NOMO-1 (cell line): Measurements from ENCODE around the gene ZNF672.
A peak's percentile ranks its signal among the peaks of the same experiment; 100 is the strongest.
"Not testable (repeated sequence)": the region's sequence is repeated elsewhere in the genome, so short reads cannot be mapped to it uniquely, and the experiment has no call there.

Experiments used
- DNase-seq, 2 experiments: peaks; one replicate each; lab custom pipeline; 2025; ENCODE audit not compliant: unreplicated experiment in 2 of 2; lab: John Stamatoyannopoulos, UW

The ZNF672 gene

GRCh38 chr1:248812736-248813425 lies 25.1 kb upstream of the ZNF672 start:
- no peak for DNase-seq

- DNase-seq: no peak
These were observed 24.5 kb upstream of the ZNF672 start for GRCh38 chr1:248813546-248813945.

GRCh38 chr1:248814351-248814750 lies 23.7 kb upstream of the ZNF672 start:
- DNase-seq: no peak

GRCh38 chr1:248815407-248816034 lies 22.5 kb upstream of the ZNF672 start:
- DNase-seq: no peak

- DNase-seq: no peak
These were observed 21.8 kb upstream of the ZNF672 start for GRCh38 chr1:248816042-248816851.

GRCh38 chr1:248817065-248817464 lies 21.0 kb upstream of the ZNF672 start:
- peak; percentile 81 to 97 for DNase-seq

GRCh38 chr1:248818505-248819374 lies 19.3 kb upstream of the ZNF672 start:
- no peak for DNase-seq

GRCh38 chr1:248820041-248820585 lies 17.9 kb upstream of the ZNF672 start:
- no peak for DNase-seq

GRCh38 chr1:248821101-248821500 lies 16.9 kb upstream of the ZNF672 start:
- no peak for DNase-seq

- DNase-seq: no peak
These were observed 16.4 kb upstream of the ZNF672 start for GRCh38 chr1:248821641-248822040.

GRCh38 chr1:248822148-248823032 lies 15.6 kb upstream of the ZNF672 start:
- DNase-seq: peak; percentile 20 to 78

- peak in 1 of 2 experiments; percentile 30 for DNase-seq
These were observed 14.5 kb upstream of the ZNF672 start for GRCh38 chr1:248823517-248824001.

GRCh38 chr1:248824301-248824700 lies 13.7 kb upstream of the ZNF672 start:
- DNase-seq: no peak

GRCh38 chr1:248824701-248825100 lies 13.3 kb upstream of the ZNF672 start:
- no peak for DNase-seq

GRCh38 chr1:248825136-248825535 lies 12.9 kb upstream of the ZNF672 start:
- DNase-seq: no peak

- DNase-seq: no peak
These were observed 12.5 kb upstream of the ZNF672 start for GRCh38 chr1:248825573-248825908.

GRCh38 chr1:248825909-248826760 lies 11.9 kb upstream of the ZNF672 start, which contains the start of gene SH3BP5L:
TSS of gene SH3BP5L (minus strand) at chr1:248825915. CDS start at chr1:248824935, 980 bp downstream.
- peak; percentile 95 to 96 for DNase-seq

- peak; percentile 68 to 95 for DNase-seq
These were observed 9.2 kb upstream of the ZNF672 start for GRCh38 chr1:248828845-248829244.

GRCh38 chr1:248830718-248831017 lies 7.4 kb upstream of the ZNF672 start:
- DNase-seq: not testable (repeated sequence)
